ENCODE data around the gene ADAM11.

Gene ADAM11

GRCh38 chr17:44782326-44782850, 23.6 kb downstream of the ADAM11 start:
- DNase-seq (ENCODE audit: low spot score), result no peak
- TF ChIP-seq CTCF (conservative IDR thresholded peaks at IDR 0.05; ENCODE audit: low read depth), result no peak
- CTCF ChIA-PET, result interaction anchor here (1.2 kb wide), 2 partner anchors 81 to 96 kb away, joined by 4 read pairs; no protein-coding TSS in a partner anchor

GRCh38 chr17:44785921-44786320, 27.1 kb downstream of the ADAM11 start:
- no peak for TF ChIP-seq CTCF (conservative IDR thresholded peaks at IDR 0.05; ENCODE audit: low read depth)
- POLR2A ChIA-PET (ENCODE audit: low non-redundant PET), result no interaction called here
- no peak overlapping the region for H3K27ac ChIP-seq
- CTCF ChIA-PET, result interaction anchor here (0.7 kb wide), 1 partner anchor 65 kb away, joined by 3 read pairs; no protein-coding TSS in a partner anchor
- no peak for DNase-seq (ENCODE audit: low spot score)

More at GRCh38 chr17:44782326-44782850, 23.6 kb downstream of the ADAM11 start:
- POLR2A ChIA-PET (ENCODE audit: low non-redundant PET), result no interaction called here
- no peak overlapping the region for H3K27ac ChIP-seq

GRCh38 chr17:44786551-44787081, 27.8 kb downstream of the ADAM11 start:
- ChIA-PET POLR2A (ENCODE audit: low non-redundant PET) (no interaction called here), CTCF (interaction anchor here (0.7 to 1.0 kb wide), 2 partner anchors 65 to 92 kb away, joined by 3 read pairs; no protein-coding TSS in a partner anchor)
- no peak for TF ChIP-seq CTCF (conservative IDR thresholded peaks at IDR 0.05; ENCODE audit: low read depth)
- H3K27ac ChIP-seq, result no peak overlapping the region
- DNase-seq (ENCODE audit: low spot score), result no peak

- DNase-seq (ENCODE audit: low spot score), result no peak
- TF ChIP-seq CTCF (conservative IDR thresholded peaks at IDR 0.05; ENCODE audit: low read depth), result no peak
- ChIA-PET CTCF (interaction anchor here (1.0 kb wide), 1 partner anchor 91 kb away, joined by 3 read pairs; no protein-coding TSS in a partner anchor), POLR2A (ENCODE audit: low non-redundant PET) (no interaction called here)
- H3K27ac ChIP-seq, result no peak overlapping the region
Measured at GRCh38 chr17:44787271-44787940, 28.6 kb downstream of the ADAM11 start.

GRCh38 chr17:44788139-44788538, 29.4 kb downstream of the ADAM11 start:
- no peak for TF ChIP-seq CTCF (conservative IDR thresholded peaks at IDR 0.05; ENCODE audit: low read depth)
- ChIA-PET CTCF (no interaction called here), POLR2A (ENCODE audit: low non-redundant PET) (no interaction called here)

GRCh38 chr17:44792276-44792675, 33.5 kb downstream of the ADAM11 start:
- H3K27ac ChIP-seq, result no peak overlapping the region
- DNase-seq (ENCODE audit: low spot score), result no peak
- no peak for TF ChIP-seq CTCF (conservative IDR thresholded peaks at IDR 0.05; ENCODE audit: low read depth)
- ChIA-PET CTCF (interaction anchor here (0.5 to 1.6 kb wide), 2 partner anchors 13 to 36 kb away, joined by 4 to 7 read pairs; no protein-coding TSS in a partner anchor), POLR2A (ENCODE audit: low non-redundant PET) (no interaction called here)

More at GRCh38 chr17:44788139-44788538, 29.4 kb downstream of the ADAM11 start:
- H3K27ac ChIP-seq, result no peak overlapping the region
- no peak for DNase-seq (ENCODE audit: low spot score)

Data from RWPE1 (cell line).